GM13976 (cell line): ENCODE data around the gene NMD3.

ENCODE experiments used
- DNase-seq: peaks from one replicate; pipeline ENCODE4 v3.0.0; 2012; ENCODE audit warnings: low spot score
- in situ Hi-C: fragments of 300-500 bp; cut with MboI; formaldehyde crosslinking; loops from one replicate; pipeline ENCODE4 v1.12.0; 2022; ENCODE audit warnings: low sequenced_read_pairs, mixed read lengths, inconsistent platforms; ENCODE audit not compliant: unreplicated experiment
- TF ChIP-seq, protein P1 (sequence below): IDR thresholded peaks from 2 replicates; pipeline ENCODE4 v1.5.1; 2012; ENCODE audit warnings: borderline replicate concordance, mild to moderate bottlenecking; ENCODE audit not compliant: insufficient read depth; ENCODE audit errors: extremely low read depth, missing control alignments, control extremely low read depth

The NMD3 gene

GRCh38 chr3:161213644-161214043 lies 7.5 kb upstream of the NMD3 start:
- TF ChIP-seq, protein P1, sequence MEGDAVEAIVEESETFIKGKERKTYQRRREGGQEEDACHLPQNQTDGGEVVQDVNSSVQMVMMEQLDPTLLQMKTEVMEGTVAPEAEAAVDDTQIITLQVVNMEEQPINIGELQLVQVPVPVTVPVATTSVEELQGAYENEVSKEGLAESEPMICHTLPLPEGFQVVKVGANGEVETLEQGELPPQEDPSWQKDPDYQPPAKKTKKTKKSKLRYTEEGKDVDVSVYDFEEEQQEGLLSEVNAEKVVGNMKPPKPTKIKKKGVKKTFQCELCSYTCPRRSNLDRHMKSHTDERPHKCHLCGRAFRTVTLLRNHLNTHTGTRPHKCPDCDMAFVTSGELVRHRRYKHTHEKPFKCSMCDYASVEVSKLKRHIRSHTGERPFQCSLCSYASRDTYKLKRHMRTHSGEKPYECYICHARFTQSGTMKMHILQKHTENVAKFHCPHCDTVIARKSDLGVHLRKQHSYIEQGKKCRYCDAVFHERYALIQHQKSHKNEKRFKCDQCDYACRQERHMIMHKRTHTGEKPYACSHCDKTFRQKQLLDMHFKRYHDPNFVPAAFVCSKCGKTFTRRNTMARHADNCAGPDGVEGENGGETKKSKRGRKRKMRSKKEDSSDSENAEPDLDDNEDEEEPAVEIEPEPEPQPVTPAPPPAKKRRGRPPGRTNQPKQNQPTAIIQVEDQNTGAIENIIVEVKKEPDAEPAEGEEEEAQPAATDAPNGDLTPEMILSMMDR = no peak
- in situ Hi-C loops = loop anchor here (25.0 kb wide), 1 partner anchor 251 kb away; no protein-coding TSS in a partner anchor
- no peak for DNase-seq

- in situ Hi-C loops = loop anchor here (25.0 kb wide), 1 partner anchor 253 kb away; no protein-coding TSS in a partner anchor
- TF ChIP-seq, protein P1 = no peak
- DNase-seq = no peak
These were observed 5.9 kb upstream of the NMD3 start for GRCh38 chr3:161215185-161215584.

DNA sequence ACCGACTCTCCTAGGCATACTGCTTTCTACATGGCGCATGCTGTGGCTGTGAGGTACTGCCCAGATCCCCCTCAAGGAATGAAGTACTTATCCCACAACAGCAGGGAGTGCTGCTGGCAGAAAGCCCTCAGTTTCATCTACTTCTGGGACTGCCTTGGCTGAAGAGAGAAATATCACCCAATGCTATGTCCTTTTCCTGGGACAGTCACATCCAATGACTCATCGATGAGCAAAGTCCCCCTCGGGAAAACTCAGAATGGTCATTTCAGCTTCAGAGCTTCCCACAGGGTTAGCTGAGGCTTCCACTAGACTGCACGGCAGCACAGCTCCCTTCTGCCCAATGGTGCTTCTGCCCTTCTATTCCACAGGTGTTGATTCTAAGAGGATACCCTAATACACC lies 3.6 kb upstream of the NMD3 start:
- in situ Hi-C loops = loop anchor here (25.0 kb wide), 1 partner anchor 255 kb away; no protein-coding TSS in a partner anchor
- no peak for DNase-seq
- TF ChIP-seq, protein P1 = no peak

DNA sequence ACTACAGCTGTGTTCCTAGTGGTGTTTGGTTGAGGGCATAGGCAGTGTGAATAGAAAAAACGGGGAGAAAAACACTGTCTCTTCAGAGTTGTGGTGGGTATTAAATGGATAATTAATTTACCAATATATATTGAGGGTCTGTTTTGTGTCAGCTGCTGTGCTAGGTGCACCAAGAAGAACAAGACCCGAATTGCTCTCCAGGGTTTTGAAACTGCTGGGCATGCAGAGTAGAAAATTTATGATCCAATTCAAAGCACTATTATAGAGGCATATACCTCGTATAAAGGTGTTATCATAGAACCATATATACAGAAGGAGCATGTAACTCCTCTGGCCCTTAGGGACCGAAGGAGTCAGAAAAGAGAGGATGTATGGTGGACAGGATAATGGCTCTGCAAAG lies 1.6 kb upstream of the NMD3 start:
- TF ChIP-seq, protein P1 = no peak
- in situ Hi-C loops = loop anchor here (25.0 kb wide), 1 partner anchor 257 kb away; no protein-coding TSS in a partner anchor

GRCh38 chr3:161221806-161222600 lies 892 bp downstream of the NMD3 start:
- in situ Hi-C loops = loop anchor here (25.0 kb wide), 1 partner anchor 260 kb away; no protein-coding TSS in a partner anchor
- TF ChIP-seq, protein P1 = no peak
- no peak for DNase-seq

More for the DNA sequence above, 1.6 kb upstream of the NMD3 start:
- DNase-seq = no peak

DNA sequence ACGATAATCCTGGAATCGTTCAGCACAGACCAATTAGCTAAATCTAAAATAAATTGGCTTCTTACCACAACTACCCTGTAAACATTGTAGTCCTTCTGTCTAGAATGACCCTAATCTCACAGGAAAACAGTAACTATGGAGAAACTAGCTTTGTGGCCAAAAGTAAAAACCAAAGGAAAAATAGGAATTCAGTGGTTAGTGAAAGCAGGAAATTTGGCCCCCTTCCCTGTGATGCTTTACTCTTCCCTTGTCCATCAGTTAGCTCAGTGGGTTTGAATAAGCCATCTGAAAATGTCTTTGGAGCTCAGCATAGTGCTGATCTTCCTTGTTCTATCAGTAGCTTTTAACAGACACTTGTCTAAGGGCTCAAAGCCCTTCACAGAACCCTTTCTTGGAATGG lies 1.6 kb downstream of the NMD3 start:
- DNase-seq = no peak
- TF ChIP-seq, protein P1 = no peak
- in situ Hi-C loops = loop anchor here (25.0 kb wide), 1 partner anchor 260 kb away; no protein-coding TSS in a partner anchor
